Ectodermal cell (in vitro differentiated cells): ENCODE measurements around the gene OTOG.

Experiments
- H3K27ac ChIP-seq: 2 replicates; pipeline ENCODE4 v1.7.0; 2013; ENCODE audit warnings: mild to moderate bottlenecking, low read depth, low read length; ENCODE audit not compliant: insufficient read depth, poor library complexity, severe bottlenecking
- H3K27me3 ChIP-seq: 2 replicates; pipeline ENCODE4 v1.7.0; 2013; ENCODE audit warnings: mild to moderate bottlenecking, low read length; ENCODE audit not compliant: insufficient read depth, control insufficient read depth, poor library complexity, severe bottlenecking
- H3K36me3 ChIP-seq: one replicate; pipeline ENCODE4 v1.7.0; 2013; ENCODE audit warnings: low read length; ENCODE audit not compliant: control insufficient read depth, insufficient read depth
- H3K4me1 ChIP-seq: one replicate; pipeline ENCODE4 v1.7.0; 2013; ENCODE audit warnings: low read length; ENCODE audit not compliant: control insufficient read depth, insufficient read depth
- H3K4me3 ChIP-seq: 2 replicates; pipeline ENCODE4 v1.7.0; 2013; ENCODE audit warnings: low read depth, low read length, control low read depth; ENCODE audit not compliant: insufficient read depth
- H3K9me3 ChIP-seq: 2 replicates; pipeline ENCODE4 v1.7.0; 2013; ENCODE audit warnings: mild to moderate bottlenecking, low read length, moderate library complexity; ENCODE audit not compliant: control insufficient read depth
- WGBS, 2 experiments: methylation state at CpG; one replicate each; pipeline ENCODE4 v1.1.7; 2013; ENCODE audit warnings: missing lambda C conversion rate in 2 of 2; 5-methylcytosine and 5-hydroxymethylcytosine counted together

OTOG gene

DNA sequence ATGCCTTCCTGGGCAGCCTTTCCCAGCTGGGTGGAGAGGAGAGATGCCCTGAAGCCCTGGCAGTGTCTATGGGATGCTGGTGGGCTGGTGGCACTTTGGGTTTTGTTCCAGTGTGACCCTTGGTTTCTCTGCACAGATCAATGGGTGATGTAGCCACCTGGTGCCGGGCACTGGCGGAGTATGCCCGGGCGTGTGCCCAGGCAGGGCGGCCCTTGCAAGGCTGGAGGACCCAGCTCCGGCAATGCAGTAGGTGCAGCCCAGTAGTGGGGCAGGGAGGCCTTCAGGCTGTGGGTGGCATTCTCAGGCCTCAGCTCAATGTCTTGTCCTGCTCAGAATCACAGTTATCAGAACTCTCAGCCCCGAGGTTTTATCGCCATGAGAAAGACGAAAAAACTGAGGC is 11.9 kb downstream of the OTOG start:
- H3K27me3 ChIP-seq = no peaks in the 10 kb centered on the region
- WGBS, 2 experiments = 92 to 95% methylated on average over 9 of the region's 9 CpGs
- H3K4me1 ChIP-seq = no peaks in the 10 kb centered on the region
- no peaks in the 10 kb centered on the region for H3K36me3 ChIP-seq
- H3K9me3 ChIP-seq = no peaks in the 10 kb centered on the region
- no peak overlapping the region for H3K4me3 ChIP-seq
- H3K27ac ChIP-seq = no peak overlapping the region

DNA sequence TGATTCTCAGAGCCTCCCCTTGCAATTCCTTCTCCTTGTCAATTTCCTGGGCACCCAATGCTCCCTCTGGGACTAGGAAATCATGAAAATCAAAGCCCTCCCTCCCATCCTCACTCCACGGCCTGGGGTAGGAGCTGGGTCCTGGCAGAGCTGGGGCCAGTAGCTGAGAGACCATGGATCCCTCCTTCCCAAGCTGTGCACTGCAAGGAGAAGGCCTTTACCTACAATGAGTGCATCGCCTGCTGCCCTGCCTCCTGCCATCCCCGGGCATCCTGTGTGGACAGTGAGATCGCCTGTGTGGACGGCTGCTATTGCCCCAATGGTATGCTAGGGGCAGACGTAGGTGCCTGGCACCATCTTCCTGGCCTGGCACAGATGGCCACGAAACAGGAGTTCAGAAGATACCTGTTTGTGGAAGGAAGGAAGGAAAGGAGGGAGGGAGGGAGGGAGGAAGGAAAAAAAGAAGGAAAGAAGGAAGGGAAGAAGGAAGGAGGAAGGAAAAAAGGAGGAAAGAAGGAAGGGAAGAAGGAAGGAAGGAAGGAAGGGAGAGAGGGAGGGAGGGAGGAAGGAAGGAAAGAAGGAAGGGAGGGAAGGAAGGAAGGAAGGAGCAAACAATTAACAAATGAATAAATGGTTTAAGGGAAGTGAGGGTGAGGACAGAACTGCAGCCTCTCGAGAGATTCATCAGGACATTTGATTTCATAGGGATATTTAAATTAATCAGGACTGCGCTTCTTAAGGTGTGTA is 12.5 kb downstream of the OTOG start:
- no peaks in the 10 kb centered on the region for H3K27me3 ChIP-seq
- no peaks in the 10 kb centered on the region for H3K9me3 ChIP-seq
- no peak overlapping the region for H3K27ac ChIP-seq
- no peak overlapping the region for H3K4me3 ChIP-seq
- 91 to 92% methylated on average over 9 of the region's 9 CpGs for WGBS, 2 experiments
- H3K4me1 ChIP-seq = no peaks in the 10 kb centered on the region
- no peaks in the 10 kb centered on the region for H3K36me3 ChIP-seq

DNA sequence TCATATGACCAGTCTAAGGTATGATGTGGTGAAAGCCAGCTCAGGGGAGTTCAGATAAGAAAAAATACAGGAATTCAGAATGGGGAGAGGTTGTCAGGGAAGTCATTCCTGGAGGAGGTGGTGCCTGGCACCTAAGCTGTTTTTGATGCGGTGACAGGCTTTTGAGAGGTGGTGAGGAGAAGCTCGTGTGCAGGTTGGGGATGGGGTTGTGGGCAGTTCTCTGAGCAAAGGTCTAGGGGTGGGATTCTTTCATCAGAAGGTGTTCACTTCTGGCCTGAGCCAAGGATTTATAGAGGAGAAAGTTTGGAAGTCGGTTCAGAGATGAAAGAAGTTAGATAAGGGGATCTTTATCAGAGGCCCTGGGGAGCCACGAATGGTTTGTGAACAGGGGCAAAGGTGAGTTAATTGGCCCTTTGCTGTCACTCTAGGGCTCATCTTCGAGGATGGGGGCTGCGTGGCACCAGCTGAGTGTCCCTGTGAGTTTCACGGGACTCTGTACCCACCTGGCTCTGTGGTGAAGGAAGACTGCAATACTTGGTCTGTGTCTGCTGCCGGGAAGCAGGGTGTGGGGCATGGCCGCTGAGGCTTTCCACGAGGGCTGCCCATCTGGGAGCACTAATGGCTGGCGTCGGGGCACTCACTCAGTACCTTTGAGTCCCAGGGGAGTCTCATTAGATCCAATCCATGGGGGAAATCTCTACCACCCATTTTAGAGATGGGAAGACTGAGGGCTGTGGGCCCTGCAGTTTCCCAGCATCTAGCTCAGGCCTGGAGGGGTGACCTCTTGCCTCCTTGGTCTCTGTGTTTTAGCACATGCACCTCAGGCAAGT is 13.4 kb downstream of the OTOG start:
- H3K27ac ChIP-seq = no peak overlapping the region
- no peaks in the 10 kb centered on the region for H3K9me3 ChIP-seq
- 92% methylated on average over 12 of the region's 12 CpGs for WGBS, 2 experiments
- H3K4me3 ChIP-seq = no peak overlapping the region
- no peaks in the 10 kb centered on the region for H3K4me1 ChIP-seq
- H3K36me3 ChIP-seq = no peaks in the 10 kb centered on the region
- H3K27me3 ChIP-seq = no peaks in the 10 kb centered on the region

DNA sequence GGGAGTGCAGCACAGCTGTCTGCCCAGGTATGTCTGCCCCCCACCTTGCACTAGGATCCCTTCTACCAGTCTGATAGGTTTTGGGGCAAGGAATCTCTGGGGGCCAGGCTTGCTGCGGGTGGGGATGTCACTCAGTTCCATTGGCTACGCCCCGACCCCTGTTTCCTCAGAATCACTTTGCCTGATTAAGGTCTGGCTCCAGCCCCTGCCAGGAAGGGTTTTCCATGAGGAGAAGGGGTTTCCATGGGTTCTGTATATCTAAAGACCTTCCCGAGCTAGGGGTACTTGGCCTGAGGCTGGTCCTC is 14.0 kb downstream of the OTOG start:
- WGBS, 2 experiments = 93 to 96% methylated on average over 4 of the region's 4 CpGs
- no peaks in the 10 kb centered on the region for H3K4me1 ChIP-seq
- no peak overlapping the region for H3K4me3 ChIP-seq

DNA sequence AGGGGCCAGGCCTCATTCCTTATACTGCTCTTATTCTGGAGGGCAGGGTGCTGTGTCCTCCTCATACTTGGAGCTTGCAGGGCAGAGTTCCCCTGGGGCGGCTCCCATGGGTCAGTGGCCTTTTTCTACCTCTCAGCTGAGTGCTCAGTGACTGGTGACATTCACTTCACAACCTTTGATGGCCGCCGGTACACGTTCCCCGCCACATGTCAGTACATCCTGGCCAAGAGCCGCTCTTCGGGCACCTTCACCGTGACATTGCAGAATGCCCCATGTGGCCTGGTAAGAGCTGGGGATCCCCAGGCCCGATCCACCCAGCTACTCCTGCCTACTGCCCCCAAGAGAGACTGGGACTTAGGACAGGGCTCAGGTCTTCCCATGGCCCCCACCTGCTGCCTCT is 14.5 kb downstream of the OTOG start:
- no peaks in the 10 kb centered on the region for H3K27me3 ChIP-seq
- H3K4me1 ChIP-seq = no peaks in the 10 kb centered on the region
- no peak overlapping the region for H3K27ac ChIP-seq
- WGBS, 2 experiments = 93 to 94% methylated on average over 9 of the region's 9 CpGs
- H3K4me3 ChIP-seq = no peak overlapping the region
- no peaks in the 10 kb centered on the region for H3K9me3 ChIP-seq
- H3K36me3 ChIP-seq = no peaks in the 10 kb centered on the region

More for the DNA sequence above, 14.0 kb downstream of the OTOG start:
- no peaks in the 10 kb centered on the region for H3K9me3 ChIP-seq
- H3K27me3 ChIP-seq = no peaks in the 10 kb centered on the region
- no peaks in the 10 kb centered on the region for H3K36me3 ChIP-seq
- H3K27ac ChIP-seq = no peak overlapping the region

DNA sequence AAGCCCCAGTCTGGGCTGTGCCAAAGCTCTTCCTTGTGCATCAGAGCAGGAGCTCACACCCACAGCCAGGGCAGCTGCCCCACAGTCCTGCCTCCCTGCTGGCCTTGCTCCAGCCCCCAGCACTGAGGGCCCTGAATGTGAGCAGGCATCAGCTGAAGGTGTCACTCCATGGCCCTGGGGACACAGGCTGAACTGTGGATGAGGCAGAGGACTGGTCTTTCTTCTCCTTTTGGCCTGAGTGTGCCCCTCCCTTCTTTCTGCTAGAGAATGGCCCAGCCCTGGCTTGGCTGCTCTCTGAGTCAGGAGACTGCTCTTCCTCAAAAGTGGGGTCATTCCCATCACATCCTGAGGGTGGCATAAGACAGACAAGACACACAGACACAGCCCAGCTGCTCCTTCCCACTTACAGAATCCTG is 16.2 kb downstream of the OTOG start:
- H3K4me1 ChIP-seq = no peaks in the 10 kb centered on the region
- no peaks in the 10 kb centered on the region for H3K9me3 ChIP-seq
- no peak overlapping the region for H3K27ac ChIP-seq
- no peaks in the 10 kb centered on the region for H3K36me3 ChIP-seq
- H3K4me3 ChIP-seq = no peak overlapping the region
- H3K27me3 ChIP-seq = no peaks in the 10 kb centered on the region

DNA sequence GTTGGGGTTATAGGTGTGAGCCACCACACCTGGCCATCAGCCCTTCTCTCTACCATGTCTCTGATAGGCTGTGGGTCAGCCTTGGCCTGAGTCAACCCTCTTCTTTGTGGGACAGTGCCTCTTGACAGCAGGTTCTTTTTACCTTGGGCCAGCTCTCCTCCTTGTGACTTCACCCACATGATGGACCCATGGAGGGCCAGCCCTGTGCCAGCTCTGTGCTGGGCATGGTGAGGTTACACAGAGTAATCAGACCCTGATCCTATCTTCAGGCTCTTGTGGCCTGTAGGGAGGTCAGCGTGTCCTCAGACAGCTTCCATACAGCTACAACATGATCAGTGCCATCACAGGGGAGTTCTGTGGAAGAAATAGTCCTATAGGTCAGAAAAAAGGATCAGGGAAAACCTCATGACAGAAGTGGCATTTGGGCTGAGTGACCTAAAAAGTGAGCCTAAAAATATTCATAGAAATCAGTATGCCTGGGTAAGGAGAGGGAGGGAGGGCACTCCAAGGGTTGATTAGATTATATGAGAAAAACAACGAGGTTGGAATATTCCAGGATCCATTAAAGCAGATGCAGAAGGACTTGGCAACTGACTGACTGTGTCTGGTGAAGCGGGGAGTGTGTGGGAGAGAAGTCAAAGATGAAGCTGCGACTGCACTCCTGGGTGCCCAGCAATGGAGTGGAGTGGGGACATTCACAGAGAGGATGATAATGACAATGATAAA is 17.1 kb downstream of the OTOG start:
- WGBS, 2 experiments = 89 to 93% methylated on average over 4 of the region's 4 CpGs
- Histone ChIP-seq H3K4me1 (no peaks in the 10 kb centered on the region), H3K27ac (no peak overlapping the region), H3K9me3 (no peaks in the 10 kb centered on the region), H3K27me3 (no peaks in the 10 kb centered on the region), H3K4me3 (no peak overlapping the region), H3K36me3 (no peaks in the 10 kb centered on the region)

DNA sequence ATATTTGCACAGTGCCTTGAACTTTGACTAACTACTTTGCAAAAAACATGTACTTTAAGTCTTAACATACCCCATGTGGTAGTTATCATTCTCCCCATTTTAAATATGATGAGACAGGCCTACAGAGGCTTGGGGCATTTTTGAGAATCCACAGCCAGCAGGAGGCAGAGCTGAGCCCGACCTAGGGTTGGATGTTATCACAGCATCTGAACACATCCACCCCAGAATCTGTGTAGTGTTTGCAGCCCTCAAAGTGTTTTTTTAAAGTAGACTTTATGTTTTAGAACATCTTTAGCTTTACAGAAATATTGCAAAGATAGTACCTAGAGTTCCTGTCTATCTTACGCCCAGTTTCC is 17.6 kb downstream of the OTOG start:
- 57 to 60% methylated on average over 2 of the region's 2 CpGs for WGBS, 2 experiments

DNA sequence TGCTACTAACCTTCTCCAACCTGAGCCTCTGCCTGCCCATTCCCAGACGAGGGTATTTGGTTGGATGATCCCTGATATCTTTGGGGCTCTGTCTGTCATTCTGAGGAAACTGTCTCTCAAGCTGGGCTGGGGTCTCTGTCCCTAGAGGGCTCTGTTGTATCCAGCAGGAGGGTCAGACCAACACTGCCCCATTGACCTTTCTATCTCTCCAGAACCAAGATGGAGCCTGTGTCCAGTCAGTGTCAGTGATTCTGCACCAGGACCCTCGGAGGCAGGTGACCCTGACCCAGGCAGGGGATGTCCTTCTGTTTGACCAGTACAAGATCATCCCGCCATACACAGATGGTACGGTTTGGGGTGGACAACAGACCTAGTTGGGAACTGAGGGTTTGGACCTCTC is 21.9 kb downstream of the OTOG start:
- H3K27me3 ChIP-seq = no peaks in the 10 kb centered on the region
- WGBS, 2 experiments = 87 to 92% methylated on average over 4 of the region's 4 CpGs
- H3K27ac ChIP-seq = no peak overlapping the region
- no peaks in the 10 kb centered on the region for H3K4me1 ChIP-seq
- H3K9me3 ChIP-seq = no peaks in the 10 kb centered on the region
- no peaks in the 10 kb centered on the region for H3K36me3 ChIP-seq
- no peak overlapping the region for H3K4me3 ChIP-seq

More for the DNA sequence above, 17.6 kb downstream of the OTOG start:
- H3K4me1 ChIP-seq = no peaks in the 10 kb centered on the region
- H3K27ac ChIP-seq = no peak overlapping the region
- no peaks in the 10 kb centered on the region for H3K36me3 ChIP-seq
- no peaks in the 10 kb centered on the region for H3K9me3 ChIP-seq
- H3K27me3 ChIP-seq = no peaks in the 10 kb centered on the region
- H3K4me3 ChIP-seq = no peak overlapping the region

DNA sequence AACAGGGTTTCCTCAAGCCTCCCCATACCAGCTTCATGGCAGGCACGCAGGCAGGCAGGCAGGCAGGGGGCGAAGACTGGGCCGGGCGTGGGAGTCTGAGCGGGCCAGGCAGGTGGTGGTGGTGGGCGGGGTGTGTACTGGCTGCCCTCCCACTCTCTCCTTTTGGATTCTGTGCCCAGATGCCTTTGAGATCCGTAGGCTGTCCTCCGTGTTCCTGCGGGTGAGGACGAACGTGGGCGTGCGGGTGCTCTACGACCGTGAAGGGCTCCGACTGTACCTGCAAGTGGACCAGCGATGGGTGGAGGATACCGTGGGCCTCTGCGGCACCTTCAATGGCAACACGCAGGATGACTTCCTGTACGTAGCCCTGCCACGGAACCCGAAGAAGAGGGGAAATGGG is 23.0 kb downstream of the OTOG start:
- Histone ChIP-seq H3K27ac (no peak overlapping the region), H3K36me3 (no peaks in the 10 kb centered on the region), H3K4me1 (no peaks in the 10 kb centered on the region), H3K4me3 (no peak overlapping the region), H3K9me3 (no peaks in the 10 kb centered on the region), H3K27me3 (no peaks in the 10 kb centered on the region)
- WGBS, 2 experiments = 84 to 85% methylated on average over 23 of the region's 23 CpGs
